Erythroblast (primary cell): Measurements from ENCODE around the gene FOLR2.
"Not testable (repeated sequence)": the region's sequence is repeated elsewhere in the genome, so short reads cannot be mapped to it uniquely, and the experiment has no call there.

Experiments used
- GATA1 ChIP-seq: IDR thresholded peaks from 2 replicates; pipeline ENCODE4 v1.6.1; 2011; ENCODE audit warnings: low read depth, mild to moderate bottlenecking, control low read depth, low read length, moderate library complexity
- POLR2A ChIP-seq: IDR thresholded peaks from 2 replicates; pipeline ENCODE4 v1.6.1; 2011; ENCODE audit warnings: mild to moderate bottlenecking, low read length

- TF ChIP-seq POLR2A, GATA1: not testable (repeated sequence)
Observed at GRCh38 chr11:72206794-72207193, 9.8 kb upstream of the FOLR2 start.
